PFSK-1 (cell line): ENCODE data around the gene GPR18.

Source experiments
- POLR2AphosphoS5 ChIP-seq: IDR thresholded peaks from 2 replicates; pipeline ENCODE4 v1.6.1; 2012; ENCODE audit warnings: low read depth, mild to moderate bottlenecking, control low read depth, low read length, moderate library complexity
- SIN3A ChIP-seq: IDR thresholded peaks from 2 replicates; pipeline ENCODE4 v1.6.1; 2012; ENCODE audit warnings: mild to moderate bottlenecking, low read length, moderate library complexity, borderline replicate concordance; ENCODE audit not compliant: insufficient read depth
- TF ChIP-seq, protein P1 (sequence below), 2 experiments: IDR thresholded peaks; 2 replicates each; pipeline versions ENCODE4 v1.6.1 to v1.8.0; 2011 to 2012; ENCODE audit warnings: low read depth in 2 of 2, low read length in 2 of 2, control low read depth in 1 of 2, inconsistent platforms in 1 of 2, mild to moderate bottlenecking in 1 of 2, moderate library complexity in 1 of 2; ENCODE audit not compliant: insufficient read depth in 1 of 2

DNA sequence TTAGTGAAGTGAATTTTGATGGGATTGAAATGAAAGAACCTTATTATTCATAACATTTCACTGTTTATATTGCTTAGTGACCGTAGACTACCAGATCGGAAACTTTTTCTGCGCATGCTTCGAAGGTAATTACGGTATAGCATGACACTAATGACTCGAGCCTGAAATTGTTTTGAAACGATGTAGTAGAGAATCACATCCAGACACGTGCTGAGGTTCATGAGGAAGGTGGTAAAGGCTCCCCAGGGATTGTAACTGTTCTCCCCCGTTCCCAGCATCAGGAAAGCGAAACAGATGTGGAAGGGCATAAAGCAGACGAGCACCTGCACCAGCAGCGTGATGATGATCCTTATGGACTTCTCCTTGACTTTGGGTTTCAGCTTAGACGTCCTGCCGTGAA, 3.3 kb downstream of the GPR18 start:
- TF ChIP-seq POLR2AphosphoS5 (no peak), SIN3A (no peak)
- TF ChIP-seq, protein P1, sequence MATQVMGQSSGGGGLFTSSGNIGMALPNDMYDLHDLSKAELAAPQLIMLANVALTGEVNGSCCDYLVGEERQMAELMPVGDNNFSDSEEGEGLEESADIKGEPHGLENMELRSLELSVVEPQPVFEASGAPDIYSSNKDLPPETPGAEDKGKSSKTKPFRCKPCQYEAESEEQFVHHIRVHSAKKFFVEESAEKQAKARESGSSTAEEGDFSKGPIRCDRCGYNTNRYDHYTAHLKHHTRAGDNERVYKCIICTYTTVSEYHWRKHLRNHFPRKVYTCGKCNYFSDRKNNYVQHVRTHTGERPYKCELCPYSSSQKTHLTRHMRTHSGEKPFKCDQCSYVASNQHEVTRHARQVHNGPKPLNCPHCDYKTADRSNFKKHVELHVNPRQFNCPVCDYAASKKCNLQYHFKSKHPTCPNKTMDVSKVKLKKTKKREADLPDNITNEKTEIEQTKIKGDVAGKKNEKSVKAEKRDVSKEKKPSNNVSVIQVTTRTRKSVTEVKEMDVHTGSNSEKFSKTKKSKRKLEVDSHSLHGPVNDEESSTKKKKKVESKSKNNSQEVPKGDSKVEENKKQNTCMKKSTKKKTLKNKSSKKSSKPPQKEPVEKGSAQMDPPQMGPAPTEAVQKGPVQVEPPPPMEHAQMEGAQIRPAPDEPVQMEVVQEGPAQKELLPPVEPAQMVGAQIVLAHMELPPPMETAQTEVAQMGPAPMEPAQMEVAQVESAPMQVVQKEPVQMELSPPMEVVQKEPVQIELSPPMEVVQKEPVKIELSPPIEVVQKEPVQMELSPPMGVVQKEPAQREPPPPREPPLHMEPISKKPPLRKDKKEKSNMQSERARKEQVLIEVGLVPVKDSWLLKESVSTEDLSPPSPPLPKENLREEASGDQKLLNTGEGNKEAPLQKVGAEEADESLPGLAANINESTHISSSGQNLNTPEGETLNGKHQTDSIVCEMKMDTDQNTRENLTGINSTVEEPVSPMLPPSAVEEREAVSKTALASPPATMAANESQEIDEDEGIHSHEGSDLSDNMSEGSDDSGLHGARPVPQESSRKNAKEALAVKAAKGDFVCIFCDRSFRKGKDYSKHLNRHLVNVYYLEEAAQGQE (IDR thresholded peaks at IDR 0.05; ENCODE audit: insufficient read depth in 1 of 2, low read depth in 2 of 2, low read length in 2 of 2), result no peak
